ENCODE results near the gene SIRPA.

- TF ChIP-seq POLR2A (IDR thresholded peaks at IDR 0.05; ENCODE audit: low read depth, low read length) = no peak
- TF ChIP-seq POLR2AphosphoS5 (IDR thresholded peaks at IDR 0.05; ENCODE audit: low read depth, low read length) = no peak
- no peak for TF ChIP-seq TAF1 (IDR thresholded peaks at IDR 0.05; ENCODE audit: borderline replicate concordance, low read depth, low read length)
These were observed 66.2 kb downstream of the SIRPA start for GRCh38 chr20:1961374-1961773.

All from GM12892 (cell line).